Measurements from ENCODE around the gene HOTAIR.

Gene HOTAIR

DNA sequence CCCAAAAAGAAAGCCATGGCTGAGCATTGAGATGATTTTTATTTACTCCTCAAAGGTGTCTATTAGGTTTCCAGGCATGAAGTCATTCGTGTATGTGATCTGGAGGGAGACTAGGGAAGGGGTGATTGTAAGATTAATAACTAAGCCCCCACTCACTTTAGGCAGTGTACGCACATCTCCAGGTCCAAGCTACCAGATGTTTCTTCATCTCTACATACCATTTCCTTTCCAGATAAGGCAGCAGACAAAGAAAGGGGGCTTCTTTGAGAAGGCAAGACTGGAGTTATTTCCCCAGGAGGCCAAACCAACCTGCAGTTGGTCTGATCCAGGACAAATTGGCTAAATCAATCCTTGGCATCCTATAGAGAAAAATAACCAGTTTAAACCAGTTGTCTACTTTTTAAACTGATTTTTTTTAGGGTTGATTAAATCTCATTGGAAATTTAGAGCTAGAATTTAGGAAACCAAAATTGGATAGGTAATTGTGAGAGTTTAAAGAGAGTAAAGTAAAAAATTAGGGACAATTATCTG is 32.2 kb downstream of the HOTAIR start:
- no peak for DNase-seq (ENCODE audit: low spot score)
- TF ChIP-seq, protein P1, sequence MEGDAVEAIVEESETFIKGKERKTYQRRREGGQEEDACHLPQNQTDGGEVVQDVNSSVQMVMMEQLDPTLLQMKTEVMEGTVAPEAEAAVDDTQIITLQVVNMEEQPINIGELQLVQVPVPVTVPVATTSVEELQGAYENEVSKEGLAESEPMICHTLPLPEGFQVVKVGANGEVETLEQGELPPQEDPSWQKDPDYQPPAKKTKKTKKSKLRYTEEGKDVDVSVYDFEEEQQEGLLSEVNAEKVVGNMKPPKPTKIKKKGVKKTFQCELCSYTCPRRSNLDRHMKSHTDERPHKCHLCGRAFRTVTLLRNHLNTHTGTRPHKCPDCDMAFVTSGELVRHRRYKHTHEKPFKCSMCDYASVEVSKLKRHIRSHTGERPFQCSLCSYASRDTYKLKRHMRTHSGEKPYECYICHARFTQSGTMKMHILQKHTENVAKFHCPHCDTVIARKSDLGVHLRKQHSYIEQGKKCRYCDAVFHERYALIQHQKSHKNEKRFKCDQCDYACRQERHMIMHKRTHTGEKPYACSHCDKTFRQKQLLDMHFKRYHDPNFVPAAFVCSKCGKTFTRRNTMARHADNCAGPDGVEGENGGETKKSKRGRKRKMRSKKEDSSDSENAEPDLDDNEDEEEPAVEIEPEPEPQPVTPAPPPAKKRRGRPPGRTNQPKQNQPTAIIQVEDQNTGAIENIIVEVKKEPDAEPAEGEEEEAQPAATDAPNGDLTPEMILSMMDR (IDR thresholded peaks at IDR 0.05; ENCODE audit: borderline replicate concordance, control extremely low read depth, extremely low read depth, insufficient read depth, missing control alignments): no peak
- in situ Hi-C loops (cut with MboI; ENCODE audit: low sequenced_read_pairs, unreplicated experiment): no loop called here

DNA sequence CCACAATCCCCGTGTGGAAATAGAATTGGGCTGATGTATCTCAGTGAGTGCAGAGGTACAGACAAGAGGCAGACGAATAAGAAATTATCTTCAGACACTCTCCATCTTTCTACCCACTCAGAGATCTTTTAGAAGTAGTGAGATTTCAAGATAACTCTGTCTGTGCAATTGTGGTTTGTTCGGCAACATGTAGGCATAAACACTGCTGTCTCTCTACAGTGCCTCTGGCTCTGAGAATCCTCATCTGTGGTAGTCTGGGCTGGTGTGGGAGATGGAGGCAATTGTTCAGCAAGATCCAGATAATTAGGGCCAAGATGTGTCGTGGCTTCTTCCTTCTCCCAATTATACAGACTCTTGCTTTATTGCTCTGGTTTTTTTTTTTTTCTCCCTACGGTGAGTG is 33.0 kb downstream of the HOTAIR start:
- no peak for DNase-seq (ENCODE audit: low spot score)
- in situ Hi-C loops (cut with MboI; ENCODE audit: low sequenced_read_pairs, unreplicated experiment): no loop called here
- TF ChIP-seq, protein P1 (IDR thresholded peaks at IDR 0.05; ENCODE audit: borderline replicate concordance, control extremely low read depth, extremely low read depth, insufficient read depth, missing control alignments): no peak

DNA sequence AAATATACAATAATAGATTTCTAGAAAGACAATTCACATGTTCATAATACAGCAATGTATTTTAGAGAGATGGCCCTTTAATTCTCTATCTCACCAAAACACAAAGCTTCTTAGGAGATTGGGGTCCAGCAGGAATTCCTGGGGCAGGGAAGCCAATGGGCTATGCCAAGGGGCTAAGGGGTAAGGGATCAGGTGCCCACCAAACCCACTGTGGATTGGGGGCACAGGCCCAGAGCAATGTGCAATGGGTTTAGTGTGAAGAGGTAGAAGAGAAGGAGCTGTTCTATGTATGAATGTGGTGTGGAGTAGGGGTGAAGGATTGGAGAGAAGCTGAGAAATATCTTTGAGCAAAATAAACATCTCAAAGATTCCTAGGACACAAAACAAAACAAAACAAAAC is 33.6 kb downstream of the HOTAIR start:
- DNase-seq (ENCODE audit: low spot score): no peak
- in situ Hi-C loops (cut with MboI; ENCODE audit: low sequenced_read_pairs, unreplicated experiment): no loop called here
- TF ChIP-seq, protein P1 (IDR thresholded peaks at IDR 0.05; ENCODE audit: borderline replicate concordance, control extremely low read depth, extremely low read depth, insufficient read depth, missing control alignments): no peak

DNA sequence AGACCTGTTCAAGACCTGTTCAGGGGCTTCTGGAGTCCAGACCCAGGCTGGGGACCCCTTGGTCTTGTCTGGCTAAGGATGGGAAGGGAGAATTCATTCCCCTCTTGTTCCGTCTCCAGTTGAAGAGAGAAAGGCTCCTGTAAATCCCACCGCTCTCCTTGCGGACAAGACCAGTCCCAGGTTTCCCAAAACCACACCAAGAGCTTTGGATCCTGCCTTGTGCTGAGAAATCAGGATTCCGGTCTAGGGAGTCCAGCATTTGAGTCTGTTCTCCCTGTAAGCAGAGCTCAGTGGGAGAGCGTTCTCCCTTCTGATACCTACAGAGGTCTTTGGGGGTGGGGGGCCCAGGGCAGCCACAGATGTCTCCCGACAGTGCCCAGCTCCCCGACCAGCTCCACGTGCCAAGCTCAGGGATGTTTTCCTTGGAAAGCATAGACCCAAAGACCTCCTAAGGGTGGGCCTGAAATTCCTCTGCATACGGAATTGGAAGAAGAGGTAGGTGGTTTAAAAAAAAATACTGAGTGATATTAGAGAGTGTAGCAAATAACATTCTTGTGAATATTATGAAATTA is 34.2 kb downstream of the HOTAIR start:
- in situ Hi-C loops (cut with MboI; ENCODE audit: low sequenced_read_pairs, unreplicated experiment): no loop called here
- DNase-seq (ENCODE audit: low spot score): no peak
- TF ChIP-seq, protein P1 (IDR thresholded peaks at IDR 0.05; ENCODE audit: borderline replicate concordance, control extremely low read depth, extremely low read depth, insufficient read depth, missing control alignments): no peak

DNA sequence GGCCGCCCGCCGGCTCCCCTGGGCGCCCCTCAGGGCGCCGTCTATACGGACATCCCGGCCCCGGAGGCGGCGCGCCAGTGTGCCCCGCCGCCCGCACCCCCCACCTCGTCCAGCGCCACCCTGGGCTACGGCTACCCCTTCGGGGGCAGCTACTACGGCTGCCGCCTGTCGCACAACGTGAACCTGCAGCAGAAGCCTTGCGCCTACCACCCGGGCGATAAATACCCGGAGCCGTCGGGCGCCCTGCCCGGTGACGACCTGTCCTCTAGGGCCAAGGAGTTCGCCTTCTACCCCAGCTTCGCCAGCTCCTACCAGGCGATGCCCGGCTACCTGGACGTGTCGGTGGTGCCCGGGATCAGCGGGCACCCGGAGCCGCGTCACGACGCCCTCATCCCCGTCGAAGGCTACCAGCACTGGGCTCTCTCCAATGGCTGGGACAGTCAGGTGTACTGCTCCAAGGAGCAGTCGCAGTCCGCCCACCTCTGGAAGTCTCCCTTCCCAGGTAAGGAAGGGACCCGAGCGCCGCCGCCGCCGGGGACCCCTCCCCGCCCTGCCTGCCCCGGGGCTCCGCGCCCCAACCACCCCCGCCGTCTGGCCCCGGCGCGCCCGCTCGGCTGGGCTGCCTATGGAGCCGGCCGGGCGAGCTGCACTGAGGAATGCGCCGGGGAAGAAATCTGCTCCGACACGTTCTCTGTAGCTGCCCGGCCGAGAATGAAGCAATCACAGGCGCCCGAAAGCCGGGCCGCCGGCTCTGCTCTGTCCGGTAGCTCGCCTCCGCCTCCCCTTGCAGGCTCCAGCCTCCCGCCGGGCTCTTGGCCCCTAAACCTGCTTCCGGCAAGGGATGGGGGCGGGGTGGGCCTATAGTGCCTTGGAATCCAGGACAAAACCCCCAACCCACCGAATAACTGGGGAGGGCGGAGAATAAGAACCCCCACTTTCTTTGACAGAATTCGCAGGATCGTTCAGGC is 35.3 kb downstream of the HOTAIR start:
- DNase-seq (ENCODE audit: low spot score): peak; percentile 27
- TF ChIP-seq, protein P1 (IDR thresholded peaks at IDR 0.05; ENCODE audit: borderline replicate concordance, control extremely low read depth, extremely low read depth, insufficient read depth, missing control alignments): no peak
- in situ Hi-C loops (cut with MboI; ENCODE audit: low sequenced_read_pairs, unreplicated experiment): no loop called here

DNA sequence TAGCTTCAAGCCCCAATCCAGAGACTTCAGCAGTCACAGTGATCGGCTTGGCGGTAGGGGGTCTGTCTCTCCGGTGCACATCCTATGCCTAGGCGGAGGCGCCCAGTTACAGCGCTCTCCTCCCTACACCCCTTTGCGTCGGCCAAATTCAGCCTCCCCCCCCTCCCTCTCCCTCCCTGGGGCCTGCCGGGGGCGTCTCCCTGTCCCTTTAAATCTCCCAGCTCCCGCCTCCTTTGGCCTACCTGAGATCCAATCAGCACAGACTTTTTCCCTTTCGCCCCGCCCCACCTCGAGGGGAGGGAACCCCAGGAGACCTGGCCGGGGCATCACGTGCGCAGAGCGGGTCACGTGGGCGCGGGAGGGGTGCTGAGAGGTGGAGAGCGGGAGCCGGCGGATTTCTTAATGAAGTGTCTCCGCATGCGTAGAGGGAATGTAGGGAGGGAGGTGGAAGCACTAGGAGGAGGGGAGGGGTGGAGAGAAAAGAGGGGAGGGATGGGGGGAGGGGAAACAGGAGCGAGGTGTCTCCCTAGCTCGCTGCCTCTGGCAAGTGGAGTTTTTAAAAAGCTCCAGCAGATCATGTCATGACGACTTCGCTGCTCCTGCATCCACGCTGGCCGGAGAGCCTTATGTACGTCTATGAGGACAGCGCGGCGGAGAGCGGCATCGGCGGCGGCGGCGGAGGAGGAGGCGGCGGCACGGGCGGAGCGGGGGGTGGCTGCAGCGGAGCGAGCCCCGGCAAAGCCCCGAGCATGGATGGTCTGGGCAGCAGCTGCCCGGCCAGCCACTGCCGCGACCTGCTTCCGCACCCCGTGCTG is 36.2 kb downstream of the HOTAIR start, which contains the start of gene HOXC13:
Gene HOXC13, plus strand, starts transcription at position 506 of the 815 bp plus-strand sequence. Its CDS starts 76 bp downstream, at position 582.
- TF ChIP-seq, protein P1 (IDR thresholded peaks at IDR 0.05; ENCODE audit: borderline replicate concordance, control extremely low read depth, extremely low read depth, insufficient read depth, missing control alignments): no peak
- in situ Hi-C loops (cut with MboI; ENCODE audit: low sequenced_read_pairs, unreplicated experiment): no loop called here
- peak; percentile 55 for DNase-seq (ENCODE audit: low spot score)
